RWPE1 (cell line): ENCODE results near the gene KIF5C.

Experiments
- CTCF ChIA-PET: fragments of 350-600 bp; sonication (Branson Sonifier 250); formaldehyde crosslinking; extraction: SDS; loops from one replicate; lab custom pipeline; 2021; lab: Yijun Ruan, JAX
- POLR2A ChIA-PET: fragments of 400-600 bp; formaldehyde crosslinking; extraction: SDS; loops from one replicate; lab custom pipeline; 2020; ENCODE audit warnings: antibody characterized with exemption; ENCODE audit not compliant: low non-redundant PET; lab: Yijun Ruan, JAX
- DNase-seq: peaks from one replicate; pipeline ENCODE4 v3.0.0; 2012; ENCODE audit warnings: low spot score
- H3K27ac ChIP-seq: fragments of 450-650 bp; 2 replicates; pipeline ENCODE4 v1.5.1; 2017
- TF ChIP-seq, protein P1 (sequence below): fragments of 450-650 bp; conservative IDR thresholded peaks from 2 replicates; pipeline ENCODE4 v1.5.1; 2017; ENCODE audit warnings: low read depth, mild to moderate bottlenecking

The KIF5C gene

DNA sequence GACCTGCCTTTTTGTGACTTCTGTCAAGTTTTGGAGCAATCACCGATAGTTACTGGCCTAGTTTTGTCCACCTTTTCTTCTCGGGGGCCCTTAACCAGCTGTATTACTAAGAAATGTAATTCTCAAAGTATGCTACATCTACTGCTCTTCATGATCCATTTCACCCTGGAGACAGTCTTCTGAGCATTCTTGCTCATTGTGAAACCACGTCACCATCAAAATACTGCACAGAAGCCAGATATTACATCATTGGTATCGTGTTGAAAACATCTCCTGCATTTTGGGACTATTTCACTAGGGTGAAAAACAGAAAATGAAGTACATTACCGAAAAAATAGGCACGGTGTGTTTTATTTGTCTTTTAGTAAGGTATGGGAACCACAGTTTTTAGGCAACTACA is 175.2 kb downstream of the KIF5C start:
- DNase-seq: no peak
- CTCF ChIA-PET: interaction anchor here (0.6 kb wide), 1 partner anchor 53 kb away, joined by 5 read pairs; no protein-coding TSS in a partner anchor

DNA sequence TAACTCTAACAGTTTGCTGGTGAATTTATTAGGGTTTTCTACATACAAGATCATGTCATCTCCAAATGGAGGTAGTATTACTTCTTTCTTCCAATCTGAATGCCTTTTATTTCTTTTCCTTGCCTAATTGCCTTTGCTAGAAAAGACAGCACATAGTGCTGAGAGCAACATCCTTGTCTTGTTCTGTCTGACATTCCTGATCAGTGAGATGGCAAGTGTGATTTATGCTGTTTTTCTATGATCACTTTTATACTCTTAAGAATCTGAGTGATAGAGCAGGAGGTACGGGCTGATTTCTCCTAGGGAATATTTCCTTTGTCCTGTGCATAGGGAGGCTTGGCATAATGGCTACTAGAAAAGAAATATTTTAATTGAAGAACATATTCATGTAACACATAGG is 180.7 kb downstream of the KIF5C start:
- DNase-seq: peak; percentile 34
- CTCF ChIA-PET: no interaction called here
- TF ChIP-seq, protein P1, sequence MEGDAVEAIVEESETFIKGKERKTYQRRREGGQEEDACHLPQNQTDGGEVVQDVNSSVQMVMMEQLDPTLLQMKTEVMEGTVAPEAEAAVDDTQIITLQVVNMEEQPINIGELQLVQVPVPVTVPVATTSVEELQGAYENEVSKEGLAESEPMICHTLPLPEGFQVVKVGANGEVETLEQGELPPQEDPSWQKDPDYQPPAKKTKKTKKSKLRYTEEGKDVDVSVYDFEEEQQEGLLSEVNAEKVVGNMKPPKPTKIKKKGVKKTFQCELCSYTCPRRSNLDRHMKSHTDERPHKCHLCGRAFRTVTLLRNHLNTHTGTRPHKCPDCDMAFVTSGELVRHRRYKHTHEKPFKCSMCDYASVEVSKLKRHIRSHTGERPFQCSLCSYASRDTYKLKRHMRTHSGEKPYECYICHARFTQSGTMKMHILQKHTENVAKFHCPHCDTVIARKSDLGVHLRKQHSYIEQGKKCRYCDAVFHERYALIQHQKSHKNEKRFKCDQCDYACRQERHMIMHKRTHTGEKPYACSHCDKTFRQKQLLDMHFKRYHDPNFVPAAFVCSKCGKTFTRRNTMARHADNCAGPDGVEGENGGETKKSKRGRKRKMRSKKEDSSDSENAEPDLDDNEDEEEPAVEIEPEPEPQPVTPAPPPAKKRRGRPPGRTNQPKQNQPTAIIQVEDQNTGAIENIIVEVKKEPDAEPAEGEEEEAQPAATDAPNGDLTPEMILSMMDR: no peak
- POLR2A ChIA-PET: no interaction called here
- H3K27ac ChIP-seq: no peak overlapping the region

More for the DNA sequence above, 175.2 kb downstream of the KIF5C start:
- POLR2A ChIA-PET: no interaction called here
- TF ChIP-seq, protein P1: no peak
- H3K27ac ChIP-seq: no peak overlapping the region

DNA sequence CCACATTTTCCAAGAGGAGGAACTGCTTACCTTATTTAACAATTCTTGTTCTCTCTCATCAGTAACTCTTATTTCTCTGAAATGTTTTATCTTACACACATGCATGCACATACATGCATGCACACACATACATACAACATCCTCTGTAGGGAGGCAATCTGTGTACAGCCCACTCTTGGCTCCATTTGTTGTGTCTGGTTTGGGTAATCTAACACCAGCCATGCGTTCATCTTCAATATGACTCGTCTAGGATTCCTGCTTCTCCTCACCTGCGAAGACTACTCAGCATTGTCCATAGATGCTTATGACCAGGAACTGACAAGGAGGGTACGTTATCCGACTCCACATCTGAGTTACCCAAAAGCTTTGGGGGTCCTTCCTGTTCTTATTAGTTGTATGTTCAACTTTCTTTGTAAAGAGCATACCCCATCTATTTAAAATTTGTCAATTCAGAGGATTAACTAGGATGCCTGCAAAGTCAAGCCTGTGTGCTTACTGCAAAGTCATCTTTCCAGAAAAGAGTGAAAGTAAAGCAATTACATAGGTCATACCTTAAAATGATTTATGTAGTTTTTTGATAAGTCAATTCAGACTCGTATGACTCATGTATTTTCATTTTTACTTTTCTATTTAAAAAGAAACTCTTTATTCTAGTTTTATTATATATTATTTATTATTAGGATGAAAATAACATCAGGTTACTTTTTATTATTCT is 181.7 kb downstream of the KIF5C start:
- no peak for DNase-seq
- TF ChIP-seq, protein P1: no peak
- no peak overlapping the region for H3K27ac ChIP-seq
- CTCF ChIA-PET: no interaction called here
- POLR2A ChIA-PET: no interaction called here

DNA sequence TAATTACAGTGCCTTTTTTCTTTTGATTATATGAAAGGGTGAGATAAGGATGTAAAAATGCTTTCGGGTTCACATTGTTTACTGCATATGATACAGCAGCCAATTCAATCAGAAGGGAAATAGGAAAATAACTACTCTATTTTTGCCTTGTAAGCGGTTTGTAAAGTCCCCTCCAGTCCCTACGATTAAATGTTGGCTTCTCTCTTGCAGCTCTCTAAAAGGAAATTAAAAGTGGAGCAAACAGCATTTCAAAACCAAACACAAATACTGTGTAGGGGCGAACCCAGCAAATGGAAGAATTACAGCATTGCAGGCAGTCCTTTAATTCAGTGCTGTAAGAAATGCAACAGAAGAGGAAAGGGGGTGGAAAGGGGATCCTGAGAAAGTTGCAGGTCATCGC is 182.4 kb downstream of the KIF5C start:
- DNase-seq: no peak
- TF ChIP-seq, protein P1: no peak
- no peak overlapping the region for H3K27ac ChIP-seq
- ChIA-PET CTCF (no interaction called here), POLR2A (no interaction called here)

DNA sequence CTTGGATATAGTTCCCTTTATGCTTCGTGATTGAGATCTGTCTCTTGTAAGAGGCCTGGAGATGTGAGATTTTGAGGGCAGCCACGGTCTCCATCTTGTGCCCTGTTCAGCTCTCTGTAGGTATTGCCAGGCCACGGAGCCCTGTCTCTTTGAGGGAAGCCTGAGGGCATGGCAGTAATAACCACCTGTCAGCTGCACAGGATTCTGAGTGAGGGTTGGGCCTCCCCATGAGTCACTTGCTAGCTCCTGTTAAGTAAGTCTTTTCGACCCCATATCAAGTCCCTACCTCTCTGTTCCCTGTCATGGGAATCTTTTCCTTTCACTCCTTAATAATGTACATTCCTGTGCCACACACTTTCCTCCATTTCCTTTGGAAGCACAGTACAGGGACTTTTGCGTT is 183.9 kb downstream of the KIF5C start:
- TF ChIP-seq, protein P1: no peak
- no peak overlapping the region for H3K27ac ChIP-seq
- DNase-seq: peak; percentile 40
- CTCF ChIA-PET: interaction anchor here (0.5 to 0.7 kb wide), 2 partner anchors 141 to 304 kb away, joined by 3 to 4 read pairs; no protein-coding TSS in a partner anchor
- POLR2A ChIA-PET: no interaction called here

DNA sequence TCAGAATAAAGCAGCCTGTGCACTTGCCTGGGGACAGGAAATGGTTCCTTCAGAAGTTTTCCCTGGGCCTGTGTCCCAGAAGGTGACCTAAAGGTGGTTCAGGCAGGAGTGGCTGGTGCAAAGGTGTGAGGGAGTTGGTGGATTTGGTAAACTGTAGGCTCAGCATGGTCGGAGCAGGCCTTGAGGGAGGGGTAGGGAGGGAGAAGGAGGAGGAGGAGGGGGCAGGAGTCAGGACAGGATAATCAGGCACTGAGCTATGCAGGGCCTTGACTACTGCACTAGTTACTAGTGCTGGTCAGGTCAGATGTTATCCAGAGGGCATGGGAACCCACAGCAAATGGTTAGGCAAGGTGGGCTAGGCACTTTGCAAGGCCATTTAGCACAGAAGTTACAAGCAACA is 184.8 kb downstream of the KIF5C start:
- POLR2A ChIA-PET: no interaction called here
- no peak for DNase-seq
- H3K27ac ChIP-seq: no peak overlapping the region
- TF ChIP-seq, protein P1: no peak
- CTCF ChIA-PET: no interaction called here
